ENCODE results near the gene DQX1. TPM values are rescaled to one million over a fixed set of nuclear protein-coding genes. Genes with fewer than 3 reads are reported as not detected.

DQX1 gene
- total RNA-seq (2011; cell fraction: chromatin; rRNA removed; ENCODE audit: low replicate concordance): 2.8 and 6.5 TPM in 2 replicates
- 1.7 and 2.1 TPM in 2 replicates for total RNA-seq (2011; cell fraction: nucleolus; rRNA removed)
- 1.7 and 2.0 TPM in 2 replicates for total RNA-seq (2011; cell fraction: nucleoplasm; rRNA removed)
- 0.73 TPM in 1 of 2 replicates, not detected in the other for total RNA-seq (2014; rRNA removed)
- 0.06 and 0.11 TPM in 2 replicates for total RNA-seq (2014; rRNA removed; fragmentation: Illumina TruSeq; extraction: Trizol)
- total RNA-seq (2015; rRNA removed; fragmentation: Illumina TruSeq; extraction: Trizol): 0.30 and 0.33 TPM in 2 replicates
- total RNA-seq (2021): 0.29 and 0.38 TPM in 2 replicates
- 0.18 and 0.46 TPM in 2 replicates for polyA plus RNA-seq (2011; rRNA removed)
- polyA plus RNA-seq (2011; cell fraction: cytosol; rRNA removed): 0.03 and 0.24 TPM in 2 replicates
- 3.1 and 4.0 TPM in 2 replicates for polyA plus RNA-seq (2011; cell fraction: nucleus; rRNA removed)
- 0.18 and 0.25 TPM in 2 replicates for polyA plus RNA-seq (2012)
- polyA plus RNA-seq (2014; fragmentation: Illumina TruSeq; extraction: Trizol): 0.18 TPM in 2 replicates
- polyA plus RNA-seq (2014; fragmentation: Nextera tagmentation; extraction: Ambion mirVana): under 1 TPM; 0.04 to 0.08 TPM
- 0.05 and 0.21 TPM in 2 replicates for polyA plus RNA-seq (2014; rRNA removed)
- not detected in 2 replicates for polyA minus RNA-seq (2011; rRNA and poly(A)+ RNA removed)
- not detected in 2 replicates for polyA minus RNA-seq (2011; cell fraction: cytosol; rRNA and poly(A)+ RNA removed)
- polyA minus RNA-seq (2011; cell fraction: nucleus; rRNA and poly(A)+ RNA removed): 0.54 and 1.3 TPM in 2 replicates
- Bru-seq, nascent RNA: percentile 53 among the genes with signal in this experiment
- percentile 45 among the genes with signal in this experiment for BruChase-seq, experiment 1, labeled RNA remaining after a 2-hour chase
- percentile 44 among the genes with signal in this experiment for BruChase-seq, experiment 2, labeled RNA remaining after a 6-hour chase
- long read RNA-seq, experiment 1: 0 reads
- long read RNA-seq, experiment 2: 0 reads
- long read RNA-seq, experiment 3: 0 reads

GRCh38 chr2:74525717-74526648, at the start of gene DQX1:
DQX1 (minus strand) TSS chr2:74526231; CDS start chr2:74525729, 502 bp downstream.
- Histone ChIP-seq H3K36me3 (ENCODE audit: control insufficient read depth, insufficient read depth, low read length) (peaks cover 37% of the 10 kb centered on the region), H4K20me1 (replicated peaks; ENCODE audit: control insufficient read depth, insufficient read depth, low read length) (peaks cover 5% of the 10 kb centered on the region; the same call in 1 of the 2 replicates), H3K9me3 (replicated peaks; ENCODE audit: control insufficient read depth, insufficient read depth, low read depth, low read length) (no peaks in the 10 kb centered on the region), H3K9ac (ENCODE audit: insufficient read depth in 1 of 2, low read depth in 2 of 2, low read length in 2 of 2) (no peak within 1 kb of the TSS), H3K9me1 (ENCODE audit: control insufficient read depth, insufficient read depth, low read length) (peaks cover 3% of the 10 kb centered on the region), H3K4me2 (ENCODE audit: insufficient read depth, low read length) (no peak within 1 kb of the TSS), H2AFZ (ENCODE audit: low read depth, low read length) (no peak within 1 kb of the TSS), H3K27ac (ENCODE audit: extremely low read depth, low read depth, low read length) (no peak within 1 kb of the TSS), H3K4me3 (no peak within 1 kb of the TSS), H3K27me3 (ENCODE audit: control insufficient read depth in 2 of 2, insufficient read depth in 2 of 2, low read length in 2 of 2) (no peaks in the 10 kb centered on the region), H3K4me1 (replicated peaks in 1 of 2; ENCODE audit: control insufficient read depth in 2 of 2, insufficient read depth in 2 of 2, low read length in 2 of 2) (peaks cover 13 to 24% of the 10 kb centered on the region in 2 experiments), H3K79me2 (ENCODE audit: control insufficient read depth, insufficient read depth, low read length) (peaks cover 41% of the 10 kb centered on the region)
- intact Hi-C loops (cut with micrococcal nuclease): no loop called here
- POLR2A ChIA-PET: interaction anchor here (1.0 to 1.5 kb wide), 4 partner anchors 17 to 33 kb away, joined by 3 to 7 read pairs (median 4); no protein-coding TSS in a partner anchor
- ATAC-seq (no peak), FAIRE-seq (peak; percentile 87), DNase-seq (ENCODE audit: extremely low read depth in 1 of 4, low spot score in 3 of 4) (peak in 3 of 4 experiments; percentile 33 to 55 (median 40))
- CTCF ChIA-PET (ENCODE audit: low intra/inter-chr PET ratio): no interaction called here
- in situ Hi-C loops (cut with MboI): no loop called here
- 93% methylated on average over 11 of the region's 11 CpGs for WGBS (ENCODE audit: insufficient coverage, low coverage, missing lambda C conversion rate)
- no TSS peak for BruUV-seq (replicated peaks)
- TF ChIP-seq CBFB (CRISPR knock-in tag; IDR thresholded peaks at IDR 0.05) (no peak), ZNF165 (CRISPR knock-in tag; IDR thresholded peaks at IDR 0.05; ENCODE audit: borderline replicate concordance) (no peak), LEF1 (IDR thresholded peaks at IDR 0.05) (no peak), CBX5 (IDR thresholded peaks at IDR 0.05; ENCODE audit: borderline replicate concordance, low read depth) (0 out of 2 replicates have a peak, but pooled peaks have one; percentile 58), DACH1 (IDR thresholded peaks at IDR 0.05; ENCODE audit: partially characterized antibody) (no peak), ZBED1 (IDR thresholded peaks at IDR 0.05) (no peak), MEIS2 (IDR thresholded peaks at IDR 0.05; ENCODE audit: partially characterized antibody) (peak; percentile 41), MYBL2 (IDR thresholded peaks at IDR 0.05; ENCODE audit: low read depth) (no peak), MYBL2 (CRISPR knock-in tag; IDR thresholded peaks at IDR 0.05; ENCODE audit: borderline replicate concordance) (no peak), NR2C2 (CRISPR knock-in tag; IDR thresholded peaks at IDR 0.05) (peak; percentile 60; the same call in 1 of the 2 replicates), NR2C2 (tag; IDR thresholded peaks at IDR 0.05) (peak; percentile 86), NR4A1 (CRISPR knock-in tag; IDR thresholded peaks at IDR 0.05) (no peak), NR4A1 (tag; IDR thresholded peaks at IDR 0.05) (no peak), DIDO1 (tag; IDR thresholded peaks at IDR 0.05; ENCODE audit: low read depth) (no peak), CTBP1 (IDR thresholded peaks at IDR 0.05; ENCODE audit: borderline replicate concordance) (no peak), TCF3 (CRISPR knock-in tag; IDR thresholded peaks at IDR 0.05) (no peak), ZC3H8 (IDR thresholded peaks at IDR 0.05) (no peak), PTBP1 (IDR thresholded peaks at IDR 0.05; ENCODE audit: low read depth, low read length) (no peak)

Measured in K562 (cell line).